Hematopoietic multipotent progenitor cell treated with erythropoietin and hydrocortisone succinate and interleukin-3 and kit ligand, for 17 days (in vitro differentiated cells): Measurements from ENCODE around the gene ARHGEF10L.

Experiments
- DNase-seq: peaks from one replicate; pipeline ENCODE4 v3.0.0-alpha.2; 2015; ENCODE audit warnings: low spot score

Gene ARHGEF10L

GRCh38 chr1:17588048-17588871 is 48.8 kb downstream of the ARHGEF10L start:
- DNase-seq: no peak

- no peak for DNase-seq
These were observed 52.4 kb downstream of the ARHGEF10L start for GRCh38 chr1:17591814-17592430.

GRCh38 chr1:17594026-17594425 is 54.5 kb downstream of the ARHGEF10L start:
- no peak for DNase-seq

DNA sequence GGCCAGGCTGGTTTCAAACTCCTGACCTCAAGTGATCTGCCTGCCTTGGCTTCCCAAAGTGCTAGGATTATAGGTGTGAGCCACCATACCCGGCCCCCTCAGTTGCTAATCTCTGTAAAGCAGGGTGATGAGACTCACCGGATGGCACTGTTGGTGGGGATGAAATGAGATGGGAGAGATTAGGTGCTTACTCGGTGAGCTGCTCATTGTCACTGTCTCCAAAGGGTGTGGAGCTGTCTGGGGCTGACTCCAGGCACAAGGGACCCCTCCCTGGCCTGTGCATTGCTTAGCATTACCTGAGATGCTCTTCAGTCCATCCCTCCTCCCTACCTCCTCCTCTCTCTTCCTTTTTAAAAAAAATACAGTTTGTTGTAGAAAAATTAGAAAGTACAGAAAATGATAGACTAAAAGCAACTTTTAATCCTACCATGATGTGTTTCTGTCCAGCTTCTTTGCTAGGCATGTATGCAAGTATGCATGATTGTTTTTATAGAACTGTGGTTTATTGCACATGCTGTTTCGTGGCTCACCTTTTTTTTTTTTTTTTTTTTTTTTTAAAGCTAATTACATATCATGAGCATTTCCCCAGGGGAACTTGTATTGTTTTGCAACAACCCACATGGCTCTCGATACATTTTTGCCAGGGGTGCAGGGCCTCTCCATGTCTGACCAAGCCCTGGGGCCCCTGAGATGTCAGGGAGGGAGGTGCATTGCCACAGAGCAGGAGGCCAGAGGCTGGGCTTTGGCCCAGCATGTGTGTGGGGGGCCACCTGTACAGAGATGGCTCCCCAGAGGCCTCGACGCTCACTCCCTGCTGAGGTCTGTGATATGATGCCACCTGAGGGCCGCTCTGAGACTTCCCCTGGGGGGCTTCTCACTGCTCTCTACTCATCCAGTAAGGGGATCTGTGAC is 55.4 kb downstream of the ARHGEF10L start:
- no peak for DNase-seq

DNA sequence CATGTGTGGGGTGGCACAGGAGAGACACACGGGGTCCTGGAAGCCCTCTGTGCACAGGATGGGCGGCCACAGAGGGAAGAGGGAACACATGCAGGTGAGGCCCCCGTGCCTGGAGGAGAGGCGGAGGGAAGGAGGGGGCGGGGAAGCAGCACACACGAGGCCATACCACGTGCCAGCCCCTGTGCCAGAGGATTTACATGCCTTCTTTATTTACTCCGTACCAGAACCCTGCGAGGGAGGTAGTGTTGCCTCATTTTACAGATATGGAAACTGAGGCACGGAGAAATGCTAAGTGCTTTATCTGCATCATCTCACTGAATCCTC is 56.1 kb downstream of the ARHGEF10L start:
- no peak for DNase-seq

GRCh38 chr1:17596186-17596585 is 56.7 kb downstream of the ARHGEF10L start:
- DNase-seq: no peak

GRCh38 chr1:17596651-17597509 is 57.4 kb downstream of the ARHGEF10L start:
- no peak for DNase-seq

DNA sequence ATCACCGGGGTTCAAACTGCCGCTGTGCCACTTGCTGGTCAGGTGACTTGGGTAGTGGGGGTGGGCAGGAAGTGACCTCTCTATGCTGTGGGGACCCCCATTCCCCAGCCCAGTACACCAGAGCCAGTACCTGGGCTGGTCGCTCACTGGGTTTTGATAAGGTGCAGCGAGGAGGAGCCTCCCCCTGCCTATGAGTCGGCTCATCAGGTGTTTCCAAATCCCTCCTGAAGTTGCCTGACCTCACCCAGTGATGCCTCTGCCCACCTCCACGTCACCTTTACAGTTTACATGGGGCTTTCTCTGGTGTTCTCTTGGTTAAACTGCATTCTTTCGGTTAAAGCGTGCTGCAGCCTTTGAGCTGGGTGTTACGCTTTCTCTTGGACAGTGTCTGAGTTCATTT is 58.2 kb downstream of the ARHGEF10L start:
- no peak for DNase-seq

DNA sequence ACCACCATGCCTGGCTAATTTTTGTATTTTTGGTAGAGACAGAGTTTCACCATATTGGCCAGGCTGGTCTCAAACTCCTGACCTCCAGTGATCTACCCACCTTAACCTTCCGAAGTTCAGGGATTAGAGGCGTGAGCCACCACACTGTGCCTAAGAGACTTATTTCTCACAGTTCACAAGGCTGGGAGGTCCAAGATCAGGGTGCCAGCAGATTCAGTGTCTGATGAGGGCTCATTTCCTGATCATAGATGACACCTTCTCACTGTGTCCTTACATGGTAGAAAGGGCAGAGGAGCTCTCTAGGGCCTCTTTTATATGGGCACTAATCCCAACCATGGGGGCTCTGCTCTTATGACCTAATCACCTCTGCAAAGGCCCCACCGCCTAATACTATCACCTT is 58.8 kb downstream of the ARHGEF10L start:
- DNase-seq: no peak

DNA sequence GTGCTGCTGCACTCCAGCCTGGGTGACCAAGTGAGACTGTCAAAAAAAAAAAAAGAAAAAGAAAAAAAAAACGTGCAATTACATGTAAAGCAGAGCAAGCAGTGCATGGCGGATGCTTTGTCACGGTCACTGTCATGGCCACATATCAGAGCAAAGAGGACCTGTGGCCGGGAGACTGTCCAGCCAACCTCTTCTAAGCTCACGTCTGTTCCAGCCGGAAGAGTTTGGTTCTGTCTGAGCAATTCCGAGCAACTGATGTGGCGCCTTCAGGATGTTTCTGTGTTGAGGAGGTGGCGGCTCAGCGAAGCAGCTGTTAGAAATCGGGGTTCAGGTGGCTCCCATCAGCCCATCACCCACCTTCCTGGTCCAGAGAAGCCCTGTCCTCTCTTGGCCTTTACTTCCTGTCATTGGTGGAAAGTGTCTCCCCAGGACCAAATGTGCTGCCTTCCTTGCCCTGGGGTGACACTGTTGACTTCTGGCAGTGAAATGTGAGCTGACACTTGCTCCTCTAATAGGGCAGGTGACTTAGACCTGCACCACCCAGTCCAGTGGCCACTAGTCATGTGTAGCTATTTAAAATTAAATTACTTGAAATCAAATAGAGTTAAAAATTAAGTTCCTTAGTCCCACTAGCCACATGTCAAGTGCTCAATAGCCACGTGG is 59.9 kb downstream of the ARHGEF10L start:
- DNase-seq: no peak

DNA sequence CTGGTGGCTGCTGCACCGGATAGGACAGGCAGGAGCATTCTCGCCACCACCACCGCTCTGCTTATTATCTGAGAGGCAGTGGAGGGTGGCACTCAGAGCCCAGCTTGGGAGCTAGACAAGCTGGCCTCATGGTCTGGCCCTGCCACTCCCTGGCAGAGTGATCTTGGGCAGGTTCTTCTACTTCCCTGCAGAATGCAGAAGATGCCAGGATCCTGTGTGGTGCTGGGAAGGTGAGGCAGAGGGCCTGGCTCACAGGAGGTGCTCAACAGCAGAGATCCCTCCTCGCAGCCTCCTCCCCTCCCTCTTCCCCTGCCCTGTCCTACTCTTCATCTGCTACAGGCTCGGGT is 60.4 kb downstream of the ARHGEF10L start:
- no peak for DNase-seq

DNA sequence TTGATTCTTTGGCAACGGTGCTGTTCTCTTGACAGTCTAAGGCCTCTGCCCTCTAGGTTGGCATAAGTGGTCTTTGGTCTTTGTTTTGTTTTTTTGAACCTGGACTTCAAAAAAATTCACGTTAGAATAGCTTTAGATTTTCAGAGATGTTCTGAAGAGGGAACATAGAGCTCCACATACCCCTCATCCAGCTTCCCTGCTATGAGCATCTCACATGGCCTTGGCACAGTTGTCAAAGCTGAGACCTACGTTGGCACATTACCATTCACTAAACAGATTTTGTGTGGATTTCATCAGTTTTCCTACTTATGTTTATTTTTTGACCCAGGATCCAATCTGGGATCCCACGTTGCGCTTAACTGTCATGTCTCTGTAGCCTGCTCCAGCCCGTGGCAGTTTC is 60.8 kb downstream of the ARHGEF10L start:
- DNase-seq: no peak

- no peak for DNase-seq
These were observed 62.3 kb downstream of the ARHGEF10L start for GRCh38 chr1:17601643-17602382.

- no peak for DNase-seq
These were observed 63.8 kb downstream of the ARHGEF10L start for GRCh38 chr1:17603091-17603841.

GRCh38 chr1:17605582-17606344 is 66.3 kb downstream of the ARHGEF10L start:
- DNase-seq: no peak

DNA sequence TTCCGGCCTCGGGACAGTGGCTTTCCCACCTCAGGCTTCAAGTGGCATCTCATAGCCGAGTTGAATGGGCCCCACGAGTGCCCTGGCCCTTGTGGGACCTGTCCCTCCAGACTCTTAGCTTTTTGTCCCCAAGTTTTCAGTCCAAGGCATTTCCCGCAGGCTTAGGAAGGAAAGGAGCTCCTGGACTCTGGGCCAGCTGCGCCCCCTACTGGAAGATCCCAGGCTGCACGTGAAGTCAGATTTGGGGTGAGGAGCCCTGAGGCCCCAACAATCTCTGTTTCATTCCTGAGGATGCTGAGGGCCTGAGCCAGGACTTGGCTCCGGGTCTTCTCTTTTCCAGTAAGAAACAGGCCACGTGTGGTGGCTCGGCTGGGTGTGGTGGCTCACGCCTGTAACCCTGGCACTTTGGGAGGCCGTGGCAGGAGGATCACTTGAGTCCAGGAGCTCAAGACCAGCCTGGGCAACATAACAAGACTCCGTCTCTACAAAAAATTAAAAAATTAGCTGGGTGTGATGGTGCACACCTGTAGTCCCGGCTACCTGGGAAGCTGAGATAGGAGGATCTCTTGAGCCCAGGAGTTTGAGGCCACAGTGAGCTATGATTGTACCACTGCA is 67.4 kb downstream of the ARHGEF10L start:
- DNase-seq: peak; percentile 54

GRCh38 chr1:17607644-17608581 is 68.4 kb downstream of the ARHGEF10L start:
- no peak for DNase-seq

DNA sequence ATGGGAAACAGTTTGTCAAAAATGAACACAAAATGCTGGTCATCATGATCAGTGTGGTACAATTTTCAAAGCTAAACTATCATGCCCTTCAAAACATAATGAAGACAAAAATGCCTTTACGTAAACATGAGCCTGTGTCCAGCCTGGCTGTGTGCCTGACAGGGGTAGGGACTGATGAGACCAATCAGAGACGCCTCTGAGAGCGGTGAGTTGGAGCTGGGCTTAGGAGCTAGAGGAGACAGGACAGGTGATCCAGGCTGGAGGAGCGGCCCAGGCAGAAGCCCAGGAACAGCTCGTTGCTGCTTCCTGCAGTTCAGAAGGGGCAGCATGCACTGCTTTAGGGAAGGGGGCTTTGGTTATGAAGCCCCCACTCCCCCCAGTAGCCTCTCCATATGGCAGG is 70.0 kb downstream of the ARHGEF10L start:
- DNase-seq: no peak
